ENCODE measurements around the gene CCDC175. TPM values are rescaled to one million over a fixed set of nuclear protein-coding genes. Genes with fewer than 3 reads are reported as not detected.
A peak's percentile ranks its signal among the peaks of the same experiment; 100 is the strongest.

CCDC175 gene
- total RNA-seq, 2 experiments from 2014 or later: not detected

- CTCF ChIA-PET: no interaction called here
- ATAC-seq (no peak), DNase-seq (no peak)
- Mint-ChIP-seq H3K27ac (no peak overlapping the region), H3K36me3 (no peaks in the 10 kb centered on the region), H3K27me3 (peaks cover 9% of the 10 kb centered on the region), H3K9me3 (ENCODE audit: low read depth) (no peaks in the 10 kb centered on the region), H3K4me3 (no peak overlapping the region), H3K4me1 (no peaks in the 10 kb centered on the region)
Observed at GRCh38 chr14:59530349-59530748, 46.3 kb downstream of the CCDC175 start.

GRCh38 chr14:59529189-59529588, 47.4 kb downstream of the CCDC175 start:
- H3K4me3 Mint-ChIP-seq: no peak overlapping the region
- CTCF ChIA-PET: no interaction called here

GRCh38 chr14:59520224-59520623, 56.4 kb downstream of the CCDC175 start:
- peaks cover 18% of the 10 kb centered on the region for H3K27me3 Mint-ChIP-seq
- DNase-seq (no peak), ATAC-seq (no peak)
- H3K4me1 Mint-ChIP-seq: no peaks in the 10 kb centered on the region
- H3K36me3 Mint-ChIP-seq: no peaks in the 10 kb centered on the region
- CTCF ChIA-PET: no interaction called here
- H3K27ac Mint-ChIP-seq: no peak overlapping the region
- H3K9me3 Mint-ChIP-seq (ENCODE audit: low read depth): no peaks in the 10 kb centered on the region
- H3K4me3 Mint-ChIP-seq: no peak overlapping the region

More at GRCh38 chr14:59529189-59529588, 47.4 kb downstream of the CCDC175 start:
- ATAC-seq (no peak), DNase-seq (no peak)
- H3K9me3 Mint-ChIP-seq (ENCODE audit: low read depth): no peaks in the 10 kb centered on the region
- H3K27me3 Mint-ChIP-seq: peaks cover 11% of the 10 kb centered on the region
- no peaks in the 10 kb centered on the region for H3K36me3 Mint-ChIP-seq
- no peak overlapping the region for H3K27ac Mint-ChIP-seq
- no peaks in the 10 kb centered on the region for H3K4me1 Mint-ChIP-seq

- Mint-ChIP-seq H3K4me3 (no peak overlapping the region), H3K9me3 (ENCODE audit: low read depth) (no peaks in the 10 kb centered on the region), H3K36me3 (no peaks in the 10 kb centered on the region), H3K27ac (no peak overlapping the region), H3K4me1 (no peaks in the 10 kb centered on the region), H3K27me3 (peaks cover 20% of the 10 kb centered on the region)
- no peak for DNase-seq
- ATAC-seq: no peak
- CTCF ChIA-PET: interaction anchor here (1.0 to 1.4 kb wide), 3 partner anchors 9 to 15 kb away, joined by 3 to 4 read pairs (median 3); no protein-coding TSS in a partner anchor
Observed at GRCh38 chr14:59511916-59512575, 64.6 kb downstream of the CCDC175 start.

GRCh38 chr14:59510966-59511365, 65.6 kb downstream of the CCDC175 start:
- peaks cover 13% of the 10 kb centered on the region for H3K27me3 Mint-ChIP-seq
- no peak for ATAC-seq
- CTCF ChIA-PET: interaction anchor here (1.4 kb wide), 1 partner anchor 14 kb away, joined by 4 read pairs; no protein-coding TSS in a partner anchor
- no peak for DNase-seq
- H3K9me3 Mint-ChIP-seq (ENCODE audit: low read depth): no peaks in the 10 kb centered on the region
- no peaks in the 10 kb centered on the region for H3K4me1 Mint-ChIP-seq
- H3K27ac Mint-ChIP-seq: no peak overlapping the region
- H3K4me3 Mint-ChIP-seq: no peak overlapping the region
- no peaks in the 10 kb centered on the region for H3K36me3 Mint-ChIP-seq

- CTCF ChIA-PET: interaction anchor here (1.0 to 4.5 kb wide), 2 partner anchors 12 to 67 kb away, joined by 3 to 26 read pairs; partner anchors contain the start of gene CCDC175
- ATAC-seq: no peak
- no peaks in the 10 kb centered on the region for H3K36me3 Mint-ChIP-seq
Observed at GRCh38 chr14:59510001-59510400, 66.6 kb downstream of the CCDC175 start.

GRCh38 chr14:59509101-59509500, 67.5 kb downstream of the CCDC175 start:
- CTCF ChIA-PET: interaction anchor here (0.9 to 4.5 kb wide), 3 partner anchors 11 to 68 kb away, joined by 3 to 26 read pairs (median 3); partner anchors contain the start of gene CCDC175
- H3K36me3 Mint-ChIP-seq: peaks cover 2% of the 10 kb centered on the region
- ATAC-seq: no peak
- peaks cover 5% of the 10 kb centered on the region for H3K4me1 Mint-ChIP-seq
- no peak for DNase-seq
- no peak overlapping the region for H3K27ac Mint-ChIP-seq
- H3K27me3 Mint-ChIP-seq: peaks cover 6% of the 10 kb centered on the region
- no peak overlapping the region for H3K4me3 Mint-ChIP-seq
- no peaks in the 10 kb centered on the region for H3K9me3 Mint-ChIP-seq (ENCODE audit: low read depth)

More at GRCh38 chr14:59510001-59510400, 66.6 kb downstream of the CCDC175 start:
- Mint-ChIP-seq H3K9me3 (ENCODE audit: low read depth) (no peaks in the 10 kb centered on the region), H3K4me1 (no peaks in the 10 kb centered on the region), H3K4me3 (no peak overlapping the region), H3K27me3 (peaks cover 8% of the 10 kb centered on the region), H3K27ac (no peak overlapping the region)
- no peak for DNase-seq

- DNase-seq: no peak
- Mint-ChIP-seq H3K4me3 (no peak overlapping the region), H3K27ac (no peak overlapping the region), H3K36me3 (peaks cover 7% of the 10 kb centered on the region), H3K4me1 (peaks cover 5% of the 10 kb centered on the region), H3K9me3 (ENCODE audit: low read depth) (no peaks in the 10 kb centered on the region), H3K27me3 (peaks cover 6% of the 10 kb centered on the region)
- no peak for ATAC-seq
- CTCF ChIA-PET: interaction anchor here (0.7 to 4.5 kb wide), 6 partner anchors 10 to 457 kb away, joined by 3 to 26 read pairs (median 3); partner anchors contain the start of genes CCDC175, JKAMP and L3HYPDH
Observed at GRCh38 chr14:59507752-59508103, 68.9 kb downstream of the CCDC175 start.

GRCh38 chr14:59507063-59507751, 69.4 kb downstream of the CCDC175 start:
- DNase-seq: peak; percentile 70
- Mint-ChIP-seq H3K4me1 (peaks cover 5% of the 10 kb centered on the region), H3K36me3 (peaks cover 7% of the 10 kb centered on the region), H3K27ac (no peak overlapping the region), H3K9me3 (ENCODE audit: low read depth) (no peaks in the 10 kb centered on the region), H3K27me3 (peaks cover 6% of the 10 kb centered on the region), H3K4me3 (no peak overlapping the region)
- peak; percentile 71 for ATAC-seq
- CTCF ChIA-PET: interaction anchor here (0.6 to 4.5 kb wide), 9 partner anchors 9 to 457 kb away, joined by 3 to 26 read pairs (median 3); partner anchors contain the start of genes CCDC175, JKAMP and L3HYPDH

GRCh38 chr14:59503256-59503655, 73.4 kb downstream of the CCDC175 start:
- H3K36me3 Mint-ChIP-seq: peaks cover 13% of the 10 kb centered on the region
- peaks cover 5% of the 10 kb centered on the region for H3K4me1 Mint-ChIP-seq
- H3K27me3 Mint-ChIP-seq: no peaks in the 10 kb centered on the region
- no peak overlapping the region for H3K27ac Mint-ChIP-seq
- no peak for DNase-seq
- CTCF ChIA-PET: interaction anchor here (0.8 kb wide), 1 partner anchor 9 kb away, joined by 3 read pairs; no protein-coding TSS in a partner anchor
- no peaks in the 10 kb centered on the region for H3K9me3 Mint-ChIP-seq (ENCODE audit: low read depth)
- ATAC-seq: no peak
- H3K4me3 Mint-ChIP-seq: no peak overlapping the region

GRCh38 chr14:59500732-59501131, 75.9 kb downstream of the CCDC175 start:
- CTCF ChIA-PET: interaction anchor here (1.2 to 1.8 kb wide), 3 partner anchors 10 to 13 kb away, joined by 3 to 4 read pairs (median 4); no protein-coding TSS in a partner anchor
- H3K4me1 Mint-ChIP-seq: peaks cover 11% of the 10 kb centered on the region
- no peak for ATAC-seq
- H3K4me3 Mint-ChIP-seq: no peak overlapping the region
- peaks cover 22% of the 10 kb centered on the region for H3K36me3 Mint-ChIP-seq
- H3K27ac Mint-ChIP-seq: no peak overlapping the region
- DNase-seq: no peak
- H3K27me3 Mint-ChIP-seq: no peaks in the 10 kb centered on the region
- no peaks in the 10 kb centered on the region for H3K9me3 Mint-ChIP-seq (ENCODE audit: low read depth)

- Mint-ChIP-seq H3K36me3 (peaks cover 63% of the 10 kb centered on the region), H3K4me1 (peaks cover 32% of the 10 kb centered on the region), H3K27me3 (no peaks in the 10 kb centered on the region), H3K4me3 (no peak overlapping the region), H3K9me3 (ENCODE audit: low read depth) (no peaks in the 10 kb centered on the region), H3K27ac (no peak overlapping the region)
- CTCF ChIA-PET: interaction anchor here (1.2 kb wide), 1 partner anchor 15 kb away, joined by 3 read pairs; no protein-coding TSS in a partner anchor
- ATAC-seq: no peak
- DNase-seq: no peak
Observed at GRCh38 chr14:59492384-59492783, 84.2 kb downstream of the CCDC175 start.

GRCh38 chr14:59490756-59491155, 85.9 kb downstream of the CCDC175 start:
- no peaks in the 10 kb centered on the region for H3K27me3 Mint-ChIP-seq
- peaks cover 59% of the 10 kb centered on the region for H3K36me3 Mint-ChIP-seq
- no peak overlapping the region for H3K4me3 Mint-ChIP-seq
- DNase-seq: no peak
- peak overlapping the region; percentile 5 for H3K27ac Mint-ChIP-seq
- CTCF ChIA-PET: interaction anchor here (0.8 to 1.5 kb wide), 2 partner anchors 9 to 990 kb away, joined by 3 to 4 read pairs; no protein-coding TSS in a partner anchor
- no peak for ATAC-seq
- H3K4me1 Mint-ChIP-seq: peaks cover 33% of the 10 kb centered on the region
- H3K9me3 Mint-ChIP-seq (ENCODE audit: low read depth): no peaks in the 10 kb centered on the region
